A673 (cell line): ENCODE measurements around the gene CDH20. TPM values are rescaled to one million over a fixed set of nuclear protein-coding genes. Genes with fewer than 3 reads are reported as not detected.

Experiments
- BruUV-seq: library from RNA; stranded (reverse); fragments of 400-500 nt; replicated peaks from 2 replicates; lab custom pipeline; 2021; lab: Mats Ljungman, UMichigan
- CTCF ChIA-PET: fragments of 300-600 bp; sonication (Branson Sonifier 250); formaldehyde crosslinking; loops from one replicate; lab custom pipeline; 2022; ENCODE audit warnings: antibody characterized with exemption; lab: Charles Lee
- POLR2A ChIA-PET: fragments of 300-600 bp; sonication (Branson Sonifier 250); formaldehyde crosslinking; loops from one replicate; lab custom pipeline; 2022; ENCODE audit warnings: antibody characterized with exemption; ENCODE audit not compliant: low non-redundant PET; lab: Charles Lee
- DNase-seq: peaks from one replicate; pipeline ENCODE4 v3.0.0-alpha.2; 2015; ENCODE audit warnings: low spot score
- H3K27ac ChIP-seq: fragments of 200-600 bp; sonication (generic); 2 replicates; pipeline ENCODE4 v1.5.1; 2016; ENCODE audit warnings: mixed run types, low read depth, mild to moderate bottlenecking, mixed read lengths, antibody characterized with exemption, low read length; ENCODE audit not compliant: poor library complexity, severe bottlenecking
- H3K27me3 ChIP-seq: fragments of 200-600 bp; sonication (generic); replicated peaks from 2 replicates; pipeline ENCODE4 v1.6.1; 2017; ENCODE audit warnings: mixed run types, low read depth, mild to moderate bottlenecking, mixed read lengths, antibody characterized with exemption, low read length; ENCODE audit not compliant: insufficient read depth, poor library complexity
- H3K36me3 ChIP-seq: fragments of 200-600 bp; sonication (generic); 2 replicates; pipeline ENCODE4 v1.6.1; 2016; ENCODE audit warnings: mixed run types, mild to moderate bottlenecking, mixed read lengths, antibody characterized with exemption, low read length; ENCODE audit not compliant: insufficient read depth, poor library complexity, severe bottlenecking
- H3K4me1 ChIP-seq: fragments of 200-600 bp; sonication (generic); 2 replicates; pipeline ENCODE4 v1.6.1; 2017; ENCODE audit warnings: mixed run types, mild to moderate bottlenecking, mixed read lengths, antibody characterized with exemption, low read length; ENCODE audit not compliant: insufficient read depth, poor library complexity, severe bottlenecking
- H3K4me3 ChIP-seq: fragments of 200-600 bp; sonication (generic); 2 replicates; pipeline ENCODE4 v1.5.1; 2016; ENCODE audit warnings: low read depth, mixed run types, mild to moderate bottlenecking, mixed read lengths, low read length; ENCODE audit not compliant: poor library complexity, severe bottlenecking
- H3K9me3 ChIP-seq: fragments of 200-600 bp; sonication (generic); 2 replicates; pipeline ENCODE4 v1.6.1; 2016; ENCODE audit warnings: mixed run types, low read depth, mild to moderate bottlenecking, mixed read lengths, antibody characterized with exemption, low read length; ENCODE audit not compliant: poor library complexity, severe bottlenecking
- CTCF ChIP-seq: fragments of 300-800, 200-600 bp; sonication (generic); conservative IDR thresholded peaks from 2 replicates; pipeline ENCODE4 v1.5.1; 2017; ENCODE audit warnings: low read depth, mild to moderate bottlenecking, antibody characterized with exemption, low read length, moderate library complexity, mixed read lengths
- EZH2 ChIP-seq: fragments of 200-600 bp; sonication (generic); IDR thresholded peaks from 2 replicates; pipeline ENCODE4 v1.6.1; 2017; ENCODE audit warnings: borderline replicate concordance, low read depth, mild to moderate bottlenecking, mixed read lengths, antibody characterized with exemption, low read length; ENCODE audit not compliant: poor library complexity, severe bottlenecking
- intact Hi-C: fragments of 100-400 bp; cut with micrococcal nuclease; formaldehyde crosslinking; loops from one replicate; pipeline ENCODE4 v1.10.0; 2022; ENCODE audit not compliant: unreplicated experiment
- total RNA-seq: library from RNA; stranded (reverse); gene quantifications from 2 replicates; pipeline ENCODE4 v1.2.3, GENCODE V29; 2021

The CDH20 gene
- total RNA-seq, 1 experiment from 2014 or later: 0.21 TPM

- ChIA-PET CTCF (no interaction called here), POLR2A (no interaction called here)
- H3K9me3 ChIP-seq: no peaks in the 10 kb centered on the region
- peaks cover 8% of the 10 kb centered on the region for H3K27me3 ChIP-seq
- H3K4me1 ChIP-seq: no peaks in the 10 kb centered on the region
- no peak overlapping the region for H3K27ac ChIP-seq
- intact Hi-C loops: no loop called here
- DNase-seq: no peak
- TF ChIP-seq EZH2 (no peak), CTCF (no peak)
- BruUV-seq: no TSS peak
- H3K4me3 ChIP-seq: no peak overlapping the region
- H3K36me3 ChIP-seq: no peaks in the 10 kb centered on the region
Observed at GRCh38 chr18:61426492-61427053, 93.3 kb downstream of the CDH20 start.

GRCh38 chr18:61428266-61428665 is 95.0 kb downstream of the CDH20 start:
- DNase-seq: no peak
- Histone ChIP-seq H3K36me3 (no peaks in the 10 kb centered on the region), H3K27ac (no peak overlapping the region), H3K4me3 (no peak overlapping the region), H3K9me3 (no peaks in the 10 kb centered on the region), H3K27me3 (peaks cover 8% of the 10 kb centered on the region), H3K4me1 (no peaks in the 10 kb centered on the region)
- no TSS peak for BruUV-seq
- ChIA-PET POLR2A (no interaction called here), CTCF (no interaction called here)
- TF ChIP-seq CTCF (no peak), EZH2 (no peak)
- intact Hi-C loops: no loop called here

GRCh38 chr18:61432590-61432989 is 99.4 kb downstream of the CDH20 start:
- H3K27ac ChIP-seq: no peak overlapping the region
- TF ChIP-seq CTCF (no peak), EZH2 (no peak)
- intact Hi-C loops: no loop called here
- H3K9me3 ChIP-seq: no peaks in the 10 kb centered on the region
- DNase-seq: no peak
- peaks cover 8% of the 10 kb centered on the region for H3K27me3 ChIP-seq
- BruUV-seq: no TSS peak
- H3K4me1 ChIP-seq: no peaks in the 10 kb centered on the region
- no peaks in the 10 kb centered on the region for H3K36me3 ChIP-seq
- no peak overlapping the region for H3K4me3 ChIP-seq
- CTCF ChIA-PET: no interaction called here
- POLR2A ChIA-PET: no interaction called here
